Left lobe of liver (tissue), 2 donors: ENCODE data around the gene EEFSEC. TPM values are rescaled to one million over a fixed set of nuclear protein-coding genes. Genes with fewer than 3 reads are reported as not detected.

Source experiments
- ATAC-seq: fragments of 200-7000 bp; cut with Tn5 transposase; one replicate; pipeline ENCODE4 v1.9.1; 2020; ENCODE audit warnings: mild to moderate bottlenecking, moderate library complexity
- DNase-seq: peaks from one replicate; pipeline ENCODE4 v3.0.0-alpha.2; 2020; ENCODE audit warnings: low spot score
- total RNA-seq: library from RNA; stranded (reverse); gene quantifications from one replicate; pipeline ENCODE4 v1.2.1, GENCODE V29; 2021
- donor health status: DM: no; HTN: no; CAD: no; lungs with moderate emphysema.
- donor health status: DM: no; HTN: yes; CAD: no.

Gene EEFSEC
- total RNA-seq, 1 donor from 2014 or later: 12.8 TPM

DNA sequence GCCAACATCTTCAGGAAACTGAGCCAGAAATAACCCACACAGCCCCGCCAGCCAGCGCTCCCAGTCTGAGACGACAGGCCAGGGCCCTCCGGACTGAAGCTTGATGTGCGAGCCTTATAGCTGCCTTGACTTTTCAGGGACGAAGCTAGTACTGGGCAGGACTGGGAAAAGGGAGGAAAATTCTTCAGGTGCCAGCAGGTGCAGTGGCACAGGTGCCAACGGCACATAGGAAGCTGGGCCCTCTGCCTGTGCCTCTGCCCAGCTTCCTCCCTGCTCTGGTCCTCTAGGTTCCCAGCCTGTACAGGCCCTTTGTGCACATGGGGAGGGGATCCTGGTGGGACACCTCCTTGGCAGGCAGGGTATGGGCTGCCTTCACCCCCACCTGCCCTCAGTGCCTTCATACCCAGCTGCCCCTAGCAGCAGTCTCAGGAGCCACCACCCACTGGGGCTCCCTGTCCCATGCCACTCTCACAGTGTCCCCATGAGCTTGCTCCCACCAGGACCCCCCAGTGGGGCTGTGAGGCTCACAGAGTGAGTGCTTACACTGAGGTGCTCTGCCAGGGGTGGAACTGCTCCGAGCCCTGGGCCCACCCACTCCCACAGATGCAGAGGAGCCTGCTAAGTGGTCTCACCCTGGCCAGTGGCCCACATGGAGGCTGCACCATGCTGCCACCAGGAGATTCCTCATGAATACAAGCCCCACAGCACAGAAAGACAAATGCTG, 252.4 kb downstream of the EEFSEC start:
- no peak for ATAC-seq
- DNase-seq: no peak

- DNase-seq (no peak), ATAC-seq (no peak)
Measured at GRCh38 chr3:128407247-128407646, 254.0 kb downstream of the EEFSEC start.

GRCh38 chr3:128408012-128408692, 254.9 kb downstream of the EEFSEC start:
- ATAC-seq (no peak), DNase-seq (no peak)

DNA sequence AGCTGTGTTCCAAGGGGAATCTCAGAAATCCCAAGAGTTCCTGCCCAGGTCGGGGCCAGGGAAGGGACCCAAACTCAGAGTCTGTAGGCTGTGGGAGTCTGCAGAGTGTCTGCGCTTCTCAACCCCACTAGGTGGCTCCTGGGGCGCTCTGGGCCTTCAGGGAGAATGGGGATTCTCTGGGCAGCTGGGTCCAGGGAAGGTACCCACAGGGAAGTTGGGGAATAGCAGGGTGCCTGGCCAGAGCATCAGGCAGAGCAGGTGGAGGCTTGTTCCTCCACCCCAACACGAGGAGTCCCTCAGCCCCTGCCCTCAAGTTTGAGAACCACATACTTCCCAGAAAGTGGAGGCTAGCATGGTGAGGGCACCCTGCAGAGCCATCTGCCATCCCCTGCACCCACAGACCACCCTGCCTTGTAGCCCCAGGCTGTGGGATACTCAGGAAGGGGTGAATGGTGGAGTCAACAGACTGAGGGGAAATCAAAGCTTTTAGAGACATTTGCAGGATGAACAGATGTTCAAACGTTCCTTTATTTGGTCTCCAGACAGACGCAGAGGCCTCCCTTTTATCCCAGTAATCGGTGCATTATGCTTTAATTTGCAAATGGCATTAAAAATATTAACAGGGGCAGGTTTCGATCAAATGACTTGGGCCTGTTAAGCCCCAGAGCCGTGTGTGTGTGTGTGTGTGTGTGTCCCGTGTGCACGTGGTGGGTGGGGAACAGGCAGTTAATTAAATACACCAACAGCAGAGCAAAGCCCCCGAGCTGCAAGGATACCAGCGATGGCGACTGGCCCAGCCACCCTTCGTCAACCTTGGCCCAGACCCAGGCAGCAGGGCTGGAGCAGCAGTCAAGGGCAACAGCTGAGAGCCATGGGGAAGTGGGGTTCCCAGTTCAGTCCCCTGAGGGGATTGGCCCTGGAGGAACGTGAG, 255.7 kb downstream of the EEFSEC start:
- DNase-seq: no peak
- no peak for ATAC-seq

DNA sequence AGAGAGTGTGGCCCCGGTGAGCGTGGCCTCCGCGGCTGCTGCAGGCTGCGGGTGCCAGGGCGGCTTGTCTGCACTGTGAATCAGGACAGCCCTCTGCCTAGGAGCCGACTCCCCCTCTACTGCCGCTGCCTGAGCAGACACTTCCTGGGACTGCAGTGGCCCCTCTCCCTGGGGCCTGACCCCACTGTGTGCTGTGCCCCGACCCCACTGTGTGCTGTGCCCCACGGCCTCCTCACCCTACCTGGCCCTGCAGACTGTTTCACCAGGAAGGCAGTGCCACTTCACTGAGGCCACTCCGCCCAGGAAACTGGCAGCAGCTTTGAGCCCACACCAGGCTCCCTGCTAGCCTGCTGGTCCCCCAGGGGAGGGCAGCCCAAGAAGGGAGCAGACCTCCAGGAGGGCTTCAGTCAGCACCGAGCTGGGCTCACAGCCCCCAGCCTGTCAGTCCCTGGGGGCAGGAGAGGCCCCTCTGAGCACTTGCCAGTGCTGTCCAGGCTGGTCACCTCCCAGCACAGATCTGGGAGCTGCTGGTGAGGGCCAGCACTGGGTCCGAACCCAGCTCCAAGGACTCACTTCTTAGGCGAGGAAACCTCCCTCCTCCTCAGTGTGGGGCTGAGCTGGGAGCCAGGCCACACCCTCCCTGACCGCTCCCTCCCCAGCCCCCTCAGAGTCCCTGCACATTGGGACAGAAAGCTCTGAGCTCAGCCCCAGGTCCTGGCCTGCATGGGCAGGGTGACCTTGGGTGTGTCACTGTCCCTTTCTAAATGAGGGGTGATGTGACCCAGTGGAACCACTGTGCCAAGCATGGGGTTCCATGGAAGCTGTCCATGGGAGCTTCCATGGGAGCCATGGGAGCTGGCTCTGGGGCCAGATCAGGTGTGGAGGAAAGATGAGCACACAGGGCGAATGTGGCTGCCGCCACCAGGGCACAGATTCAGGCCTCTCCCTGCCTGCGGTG, 256.6 kb downstream of the EEFSEC start:
- ATAC-seq (no peak), DNase-seq (no peak)

DNA sequence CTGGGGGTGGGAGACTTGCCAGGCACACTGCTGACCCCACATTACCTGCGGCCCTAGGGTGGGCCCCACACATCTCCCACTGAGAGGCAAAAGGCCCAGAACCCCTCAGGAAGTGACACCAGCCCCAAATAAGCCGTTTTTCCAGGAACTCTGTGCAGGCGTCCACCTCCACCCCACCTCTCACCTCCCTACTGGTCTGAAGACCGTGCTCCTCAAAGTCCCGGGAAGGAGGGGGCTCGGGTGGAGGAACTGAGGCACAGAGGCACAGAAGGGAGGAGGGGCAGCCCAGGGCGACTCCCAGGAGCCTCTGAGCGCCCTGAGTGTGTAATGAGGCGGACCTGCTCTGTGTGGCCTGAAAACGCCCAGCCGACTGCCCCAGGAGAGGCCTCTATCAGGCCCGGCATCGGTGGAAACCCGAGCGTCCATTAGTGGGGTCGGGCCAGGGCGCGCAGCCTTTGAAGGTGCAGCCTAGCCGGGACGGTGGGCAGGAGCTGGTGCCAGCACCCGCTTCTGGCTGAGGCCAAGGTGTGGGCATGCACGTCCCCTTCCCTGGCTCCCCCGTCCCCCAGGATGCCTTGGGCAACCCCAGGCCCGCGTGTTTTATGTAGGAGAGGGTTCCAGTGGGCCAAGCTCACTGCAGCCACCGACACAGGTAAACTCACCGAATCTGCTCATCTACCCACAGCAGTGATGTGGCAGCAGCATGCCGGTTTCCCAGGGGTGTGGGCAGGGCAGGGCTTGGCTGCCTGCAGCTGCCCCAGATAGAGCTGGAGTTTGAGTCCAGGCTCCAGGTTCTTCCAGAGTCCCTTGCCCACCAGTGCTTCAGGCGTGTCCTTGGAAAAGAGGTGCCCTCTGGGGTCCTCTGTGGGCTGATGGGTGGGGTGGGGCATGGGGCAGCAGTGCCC, 257.6 kb downstream of the EEFSEC start:
- no peak for DNase-seq
- no peak for ATAC-seq

GRCh38 chr3:128411574-128412064, 258.3 kb downstream of the EEFSEC start:
- DNase-seq (no peak), ATAC-seq (no peak)

- ATAC-seq (no peak), DNase-seq (no peak)
Measured at GRCh38 chr3:128412180-128413002, 259.1 kb downstream of the EEFSEC start.

DNA sequence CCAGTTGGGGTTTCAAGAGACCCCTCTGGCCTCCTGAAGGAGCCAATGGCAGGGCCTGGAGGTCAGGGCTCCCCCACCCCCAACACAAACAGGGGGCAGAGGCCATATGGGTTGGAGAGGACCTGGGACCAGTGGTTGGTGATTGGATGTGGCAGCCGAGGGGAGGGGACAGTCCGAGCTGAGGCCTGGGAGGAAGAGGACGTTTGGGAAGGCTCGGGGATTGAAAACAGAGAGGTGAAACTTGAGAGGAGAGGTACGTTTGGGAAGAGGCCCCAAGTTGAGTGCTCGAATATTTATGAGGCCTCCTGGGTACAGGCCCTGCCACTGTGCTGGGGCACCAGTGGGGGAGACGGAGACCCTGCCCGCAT, 259.7 kb downstream of the EEFSEC start:
- DNase-seq (no peak), ATAC-seq (no peak)

DNA sequence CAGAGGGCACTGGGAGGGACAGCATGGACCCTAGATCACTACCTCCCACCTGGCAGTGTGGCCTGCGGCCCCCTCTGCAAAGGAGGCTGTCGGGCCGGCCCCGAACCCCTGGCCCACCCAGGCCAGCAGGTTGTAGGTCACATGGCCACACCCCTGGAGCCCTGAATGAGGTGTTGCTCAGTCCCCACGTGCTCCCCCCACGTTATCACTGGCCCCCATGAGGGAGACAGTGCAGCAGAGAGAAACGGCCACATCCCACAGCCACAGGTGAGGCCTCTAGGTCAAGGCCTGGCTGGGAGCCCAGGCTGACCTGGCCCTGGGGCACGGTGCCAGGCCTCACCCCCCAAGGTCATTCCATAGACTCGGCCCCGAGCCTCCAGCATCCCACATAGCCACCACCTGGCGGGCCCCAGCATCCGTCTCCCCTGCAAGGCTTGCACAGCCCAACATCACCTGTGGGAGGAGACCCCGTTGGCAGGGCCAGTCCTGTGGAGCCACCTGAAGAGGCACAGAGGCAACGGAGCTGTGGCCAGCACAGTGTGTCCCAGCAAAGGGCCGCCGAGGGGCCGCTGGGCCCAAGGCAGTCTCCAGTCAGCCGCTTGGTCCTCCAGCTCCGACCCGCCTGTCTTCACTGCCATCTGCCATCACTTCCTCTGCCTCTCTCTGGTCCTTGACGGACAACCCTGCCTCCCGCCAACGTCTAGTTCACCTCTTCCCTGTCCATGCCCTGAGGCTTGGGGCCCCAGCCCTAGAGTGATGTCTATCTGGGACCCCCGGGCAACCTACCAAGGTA, 260.3 kb downstream of the EEFSEC start:
- ATAC-seq: no peak
- DNase-seq: no peak

DNA sequence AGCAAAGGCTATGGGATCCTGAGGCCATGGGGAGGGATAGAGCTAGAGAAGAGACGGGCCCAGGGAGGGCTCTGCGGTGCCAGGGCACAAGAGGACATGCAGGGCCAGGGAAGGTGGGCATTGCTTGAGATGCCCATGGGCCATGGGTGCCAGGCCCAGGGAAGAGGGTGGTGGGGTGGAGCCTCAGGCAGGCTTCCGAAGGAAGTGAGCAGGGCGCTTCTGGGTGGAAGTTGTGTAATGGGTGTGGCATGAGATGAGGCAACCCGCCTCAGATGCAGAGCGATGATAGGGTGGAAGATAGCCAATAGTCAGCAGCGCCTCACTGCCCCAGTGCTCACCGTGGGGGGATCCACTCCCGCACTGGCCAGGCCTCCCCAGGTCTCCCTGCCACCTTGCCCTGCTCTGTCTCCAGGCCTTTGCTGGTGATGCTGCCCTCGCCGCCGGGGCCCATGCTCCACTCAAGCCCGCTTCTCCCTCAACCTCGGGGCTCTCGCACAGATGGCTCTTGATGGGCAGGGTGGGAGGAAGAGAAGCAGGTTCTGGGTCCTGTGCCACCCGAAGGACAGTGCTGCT, 262.0 kb downstream of the EEFSEC start:
- DNase-seq (no peak), ATAC-seq (no peak)

DNA sequence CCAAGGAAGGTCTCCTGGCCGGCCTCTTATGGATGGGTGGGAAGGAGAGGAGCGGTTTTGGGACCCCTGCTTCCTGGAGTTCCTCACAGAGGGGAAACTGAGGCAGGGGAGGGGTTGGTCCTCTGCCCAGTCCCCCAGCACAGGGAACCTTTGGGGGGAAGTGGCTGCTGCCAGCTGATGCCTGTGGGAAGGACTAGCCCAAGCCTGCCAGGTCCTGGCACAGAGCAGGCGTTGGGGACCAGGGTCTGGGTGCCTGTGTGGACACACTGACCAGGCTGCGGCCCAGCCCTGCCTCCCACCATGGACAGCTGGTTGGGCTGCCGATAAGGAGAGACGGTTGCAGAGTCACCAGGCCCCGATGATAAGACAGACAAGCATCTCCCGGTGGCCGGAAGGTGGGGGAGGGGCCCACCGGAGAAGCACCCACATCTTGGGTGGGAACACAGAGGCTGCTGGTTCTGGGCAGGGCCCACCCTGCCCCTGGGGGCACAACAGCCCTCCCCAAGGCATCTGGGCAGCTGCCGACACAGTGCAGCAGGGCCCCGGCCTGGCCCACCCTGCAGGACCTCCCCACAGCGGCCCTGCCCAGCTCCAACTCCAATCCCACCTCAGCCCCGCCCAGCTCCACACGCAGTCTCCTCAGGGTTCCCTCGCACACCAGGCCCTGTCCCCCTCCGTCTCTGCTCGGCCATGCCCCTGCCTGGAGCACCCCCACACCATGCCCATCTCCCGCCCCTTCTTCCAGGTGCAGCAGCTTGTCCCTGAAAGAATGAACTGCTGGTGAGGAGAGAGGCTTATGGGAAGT, 262.7 kb downstream of the EEFSEC start:
- ATAC-seq: no peak
- DNase-seq: no peak

DNA sequence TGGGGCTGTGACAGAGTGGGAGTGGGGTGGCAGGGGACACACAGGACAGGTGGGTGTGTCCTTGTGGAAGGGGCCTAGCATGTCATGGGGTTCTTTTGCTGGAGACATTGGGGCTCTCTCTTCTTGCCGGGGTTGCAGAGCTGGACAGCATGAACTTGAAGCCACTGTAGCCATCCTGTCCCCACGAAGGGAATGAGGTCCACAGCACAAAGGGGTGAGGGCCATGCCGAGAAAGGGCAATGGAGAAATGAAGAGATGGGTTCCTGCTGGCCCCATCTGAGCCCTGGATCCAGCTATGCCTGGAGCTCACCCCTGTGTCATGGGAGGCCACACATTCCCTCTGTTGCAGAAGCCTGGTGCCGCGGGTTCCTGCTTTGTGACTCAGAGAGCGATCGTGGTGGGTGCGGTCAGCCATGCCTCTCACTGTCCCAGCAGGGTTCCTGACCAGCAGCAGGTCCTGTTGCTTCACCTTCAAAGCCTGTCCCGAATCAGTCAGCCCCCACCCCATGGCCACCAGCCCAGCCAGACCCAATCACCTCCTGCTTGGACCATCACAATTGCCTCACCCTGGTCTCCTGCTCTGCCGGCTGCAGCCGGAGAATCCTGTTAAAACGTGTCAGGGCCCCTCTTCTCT, 263.4 kb downstream of the EEFSEC start:
- ATAC-seq (no peak), DNase-seq (no peak)

- ATAC-seq (no peak), DNase-seq (no peak)
Measured at GRCh38 chr3:128418900-128419299, 265.6 kb downstream of the EEFSEC start.

DNA sequence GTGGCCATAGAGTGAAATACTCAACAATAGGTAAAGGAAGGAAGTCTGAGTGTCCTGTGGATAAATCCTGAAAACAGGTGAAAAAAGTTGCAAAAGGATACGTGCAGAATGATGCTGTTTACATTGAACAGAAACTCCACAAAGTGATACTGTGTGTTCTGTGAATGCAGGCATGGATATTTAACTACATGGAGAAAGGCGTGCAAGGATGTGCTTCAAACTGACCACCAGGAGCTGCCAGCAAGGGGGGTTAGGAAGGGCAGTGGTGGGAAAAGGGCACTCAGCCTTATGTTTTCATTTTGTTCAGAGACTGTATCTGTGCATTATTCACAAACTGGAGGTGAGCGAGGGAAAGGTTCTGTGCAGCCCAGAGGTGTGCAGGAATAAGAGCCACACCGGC, 266.0 kb downstream of the EEFSEC start:
- no peak for DNase-seq

DNA sequence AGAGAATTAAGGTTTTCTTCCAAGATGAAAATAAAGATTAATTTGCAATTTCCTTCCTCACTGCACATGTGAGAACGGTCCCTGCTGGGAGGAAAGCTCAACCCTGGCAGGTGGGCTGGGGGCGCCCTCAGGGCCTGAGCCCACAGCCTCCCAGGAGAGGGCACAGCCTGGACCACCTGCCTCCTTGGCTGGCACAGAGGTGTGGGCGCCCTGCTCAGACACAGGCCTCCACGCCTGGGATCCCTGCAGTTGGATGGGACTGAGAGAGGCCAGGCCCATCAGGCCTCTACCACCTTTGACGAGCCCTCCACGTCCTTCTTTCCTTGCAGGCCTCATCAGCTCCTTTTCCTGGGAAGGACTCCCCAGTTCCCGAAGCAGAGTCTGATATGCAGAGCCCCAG, 267.0 kb downstream of the EEFSEC start:
- DNase-seq: no peak
- no peak for ATAC-seq

More for the DNA sequence above, 266.0 kb downstream of the EEFSEC start:
- no peak for ATAC-seq
